Colonic mucosa (tissue), 4 donors: ENCODE data around the gene MAML2. TPM values are rescaled to one million over a fixed set of nuclear protein-coding genes. Genes with fewer than 3 reads are reported as not detected.

Source experiments
- DNase-seq: peaks from one replicate; pipeline ENCODE4 v3.0.0-alpha.2; 2020
- H3K27ac ChIP-seq: fragments of 200-600 bp; one replicate; pipeline ENCODE4 v1.8.0; 2021
- H3K27me3 ChIP-seq: fragments of 200-600 bp; one replicate; pipeline ENCODE4 v1.8.0; 2021
- H3K36me3 ChIP-seq: fragments of 200-600 bp; one replicate; pipeline ENCODE4 v1.8.0; 2021
- H3K4me1 ChIP-seq: fragments of 200-600 bp; one replicate; pipeline ENCODE4 v1.8.0; 2021; ENCODE audit warnings: mild to moderate bottlenecking
- H3K4me3 ChIP-seq: fragments of 200-600 bp; one replicate; pipeline ENCODE4 v1.8.0; 2021
- H3K9ac ChIP-seq, 2 donors: one replicate each; pipeline ENCODE4 v1.7.0; 2013; ENCODE audit warnings: control low read depth in 2 of 2, low read depth in 2 of 2, low read length in 2 of 2
- H3K9me3 ChIP-seq: fragments of 200-600 bp; one replicate; pipeline ENCODE4 v1.8.0; 2021
- CTCF ChIP-seq: fragments of 200-600 bp; IDR thresholded peaks from one replicate; pipeline ENCODE4 v1.8.0; 2022; ENCODE audit warnings: antibody characterized with exemption, mild to moderate bottlenecking
- intact Hi-C: fragments of 100-400 bp; cut with DNase I; formaldehyde crosslinking; loops from one replicate; pipeline ENCODE4 v1.14.1; 2022
- total RNA-seq, 2 donors: library from RNA; stranded (reverse); fragmentation: NEBNext Ultra II Directional in 1 of 2; extraction: Animal tissue kit (Norgen Biotek cat#: 25700) in 1 of 2; gene quantifications; one replicate each; pipeline ENCODE4 v1.2.1, GENCODE V29; 2021
- donor health status: healthy.
- donor health status: DM: no; HTN: no; CAD: no.
- donor health status: DM: no; HTN: no; CAD: no.

Gene MAML2
- total RNA-seq, 2 donors from 2014 or later = 10.4 to 11.0 TPM

- Histone ChIP-seq H3K9ac (peak overlapping the region in 1 of 2 donors; percentile 26), H3K9me3 (no peaks in the 10 kb centered on the region), H3K27ac (no peak overlapping the region), H3K27me3 (no peaks in the 10 kb centered on the region), H3K36me3 (no peaks in the 10 kb centered on the region), H3K4me3 (no peak overlapping the region), H3K4me1 (peaks cover 22% of the 10 kb centered on the region)
- intact Hi-C loops = no loop called here
- DNase-seq = no peak
- no peak for TF ChIP-seq CTCF
Observed at GRCh38 chr11:96303980-96304379, 39.0 kb downstream of the MAML2 start.

DNA sequence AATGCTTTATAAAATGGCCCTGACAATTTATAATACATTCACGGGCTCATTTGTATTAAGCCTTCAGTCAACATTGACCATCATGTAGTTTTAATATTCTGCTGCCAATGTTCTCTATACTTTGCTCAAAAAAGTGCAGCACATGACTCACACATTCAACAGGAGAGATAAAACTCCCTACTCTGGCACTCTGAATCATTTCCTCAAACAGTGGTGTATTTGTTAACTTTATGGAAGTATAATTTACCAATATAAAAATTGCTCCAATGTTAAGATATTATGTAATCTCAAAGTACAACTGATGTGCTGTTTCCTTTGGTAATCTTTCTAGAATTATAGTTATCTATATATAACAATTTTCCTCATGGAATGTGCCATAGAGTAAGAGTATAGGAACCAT is 39.9 kb downstream of the MAML2 start:
- H3K4me1 ChIP-seq = peaks cover 22% of the 10 kb centered on the region

GRCh38 chr11:96301818-96302217 is 41.2 kb downstream of the MAML2 start:
- TF ChIP-seq CTCF = no peak
- H3K4me1 ChIP-seq = peaks cover 22% of the 10 kb centered on the region
- intact Hi-C loops = no loop called here
- H3K36me3 ChIP-seq = no peaks in the 10 kb centered on the region
- H3K9me3 ChIP-seq = no peaks in the 10 kb centered on the region
- no peak for DNase-seq
- H3K9ac ChIP-seq = no peak overlapping the region
- H3K4me3 ChIP-seq = no peak overlapping the region
- no peaks in the 10 kb centered on the region for H3K27me3 ChIP-seq
- no peak overlapping the region for H3K27ac ChIP-seq

More for the DNA sequence above, 39.9 kb downstream of the MAML2 start:
- no peak for TF ChIP-seq CTCF
- Histone ChIP-seq H3K9me3 (no peaks in the 10 kb centered on the region), H3K27ac (peak overlapping the region; percentile 61), H3K36me3 (no peaks in the 10 kb centered on the region), H3K27me3 (no peaks in the 10 kb centered on the region), H3K9ac (no peak overlapping the region), H3K4me3 (no peak overlapping the region)
- DNase-seq = no peak
- intact Hi-C loops = no loop called here

DNA sequence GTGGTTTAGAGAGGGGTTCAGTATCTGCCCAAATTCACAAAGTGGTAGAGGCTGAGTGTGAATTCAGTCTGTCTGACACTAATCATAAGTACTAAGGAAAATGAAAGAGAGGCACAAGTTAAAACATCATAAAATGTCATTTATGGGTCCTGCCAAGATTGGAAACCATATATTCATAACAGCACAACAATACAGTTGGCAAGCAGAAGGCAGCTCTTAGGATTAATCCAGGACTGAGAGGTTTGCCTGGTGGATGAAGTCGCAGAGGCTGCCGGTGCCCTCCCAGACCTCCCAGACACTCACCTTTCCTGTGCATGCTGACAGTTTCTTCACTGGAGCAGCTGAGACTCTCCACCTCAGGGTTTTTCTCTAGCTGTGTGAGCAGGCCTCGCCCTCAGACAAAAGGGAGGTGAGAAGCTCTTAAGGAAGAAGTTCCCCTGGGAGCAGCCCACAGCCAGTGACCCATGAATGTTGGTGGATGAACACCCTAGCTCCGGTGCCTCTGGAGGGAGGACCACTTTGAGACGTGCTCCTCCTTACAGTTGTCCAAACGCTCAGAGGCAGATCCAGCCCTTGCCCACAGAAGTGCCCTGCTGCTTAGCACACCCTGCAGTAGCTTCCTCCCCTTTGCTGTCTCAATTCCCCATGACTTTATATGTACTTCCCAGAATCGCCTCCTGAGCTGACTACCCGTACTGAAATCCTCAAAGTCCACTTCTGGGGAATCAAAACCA is 43.7 kb downstream of the MAML2 start:
- Histone ChIP-seq H3K4me1 (peaks cover 12% of the 10 kb centered on the region), H3K27ac (peak overlapping the region; percentile 62), H3K36me3 (no peaks in the 10 kb centered on the region), H3K4me3 (no peak overlapping the region), H3K9ac (peak overlapping the region in 1 of 2 donors; percentile 62), H3K27me3 (no peaks in the 10 kb centered on the region), H3K9me3 (no peaks in the 10 kb centered on the region)
- DNase-seq = peak; percentile 38
- TF ChIP-seq CTCF = no peak
- intact Hi-C loops = no loop called here

DNA sequence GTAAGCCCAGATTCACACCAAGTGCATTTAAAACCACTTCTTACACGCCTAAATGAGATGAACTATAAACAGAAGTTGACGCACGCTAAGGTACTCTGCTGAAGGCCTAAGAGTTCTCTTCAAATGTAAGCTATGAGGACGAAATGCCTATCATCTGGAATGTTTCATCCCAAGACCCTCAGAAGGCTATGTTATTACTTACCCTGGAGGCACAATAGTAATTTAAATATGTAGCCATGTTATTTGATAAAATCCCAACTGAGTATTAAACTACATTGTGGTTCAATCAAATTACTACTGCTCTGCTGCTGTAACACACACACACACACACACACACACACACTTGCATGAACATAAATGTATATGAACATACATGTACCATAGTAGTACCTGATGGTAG is 47.6 kb downstream of the MAML2 start:
- intact Hi-C loops = no loop called here
- H3K9me3 ChIP-seq = no peaks in the 10 kb centered on the region
- DNase-seq = no peak
- no peak overlapping the region for H3K4me3 ChIP-seq
- no peak overlapping the region for H3K27ac ChIP-seq
- H3K4me1 ChIP-seq = peaks cover 10% of the 10 kb centered on the region
- no peaks in the 10 kb centered on the region for H3K27me3 ChIP-seq
- no peak overlapping the region for H3K9ac ChIP-seq
- TF ChIP-seq CTCF = no peak
- H3K36me3 ChIP-seq = no peaks in the 10 kb centered on the region
